DND-41 (cell line): ENCODE measurements around the gene RETNLB.

Source experiments
- EZH2 ChIP-seq: IDR thresholded peaks from 3 replicates; pipeline ENCODE4 v1.6.1; 2012; ENCODE audit warnings: borderline replicate concordance, low read depth, mild to moderate bottlenecking, moderate library complexity, low read length, inconsistent platforms; ENCODE audit not compliant: severe bottlenecking
- TF ChIP-seq, protein P1 (sequence below): IDR thresholded peaks from 2 replicates; pipeline ENCODE4 v1.5.1; 2012; ENCODE audit warnings: borderline replicate concordance, low read length, moderate library complexity, mild to moderate bottlenecking; ENCODE audit not compliant: poor library complexity, severe bottlenecking; ENCODE audit errors: extremely low read depth

- TF ChIP-seq, protein P1, sequence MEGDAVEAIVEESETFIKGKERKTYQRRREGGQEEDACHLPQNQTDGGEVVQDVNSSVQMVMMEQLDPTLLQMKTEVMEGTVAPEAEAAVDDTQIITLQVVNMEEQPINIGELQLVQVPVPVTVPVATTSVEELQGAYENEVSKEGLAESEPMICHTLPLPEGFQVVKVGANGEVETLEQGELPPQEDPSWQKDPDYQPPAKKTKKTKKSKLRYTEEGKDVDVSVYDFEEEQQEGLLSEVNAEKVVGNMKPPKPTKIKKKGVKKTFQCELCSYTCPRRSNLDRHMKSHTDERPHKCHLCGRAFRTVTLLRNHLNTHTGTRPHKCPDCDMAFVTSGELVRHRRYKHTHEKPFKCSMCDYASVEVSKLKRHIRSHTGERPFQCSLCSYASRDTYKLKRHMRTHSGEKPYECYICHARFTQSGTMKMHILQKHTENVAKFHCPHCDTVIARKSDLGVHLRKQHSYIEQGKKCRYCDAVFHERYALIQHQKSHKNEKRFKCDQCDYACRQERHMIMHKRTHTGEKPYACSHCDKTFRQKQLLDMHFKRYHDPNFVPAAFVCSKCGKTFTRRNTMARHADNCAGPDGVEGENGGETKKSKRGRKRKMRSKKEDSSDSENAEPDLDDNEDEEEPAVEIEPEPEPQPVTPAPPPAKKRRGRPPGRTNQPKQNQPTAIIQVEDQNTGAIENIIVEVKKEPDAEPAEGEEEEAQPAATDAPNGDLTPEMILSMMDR: no peak
- no peak for TF ChIP-seq EZH2
These were observed 29.1 kb downstream of the RETNLB start for GRCh38 chr3:108728105-108728504.
